MCF 10A (cell line): ENCODE data around the gene ARMC9. TPM values are rescaled to one million over a fixed set of nuclear protein-coding genes. Genes with fewer than 3 reads are reported as not detected.

Experiments
- BruUV-seq: library from RNA; stranded (reverse); fragments of 400-500 nt; replicated peaks from 2 replicates; lab custom pipeline; 2021; lab: Mats Ljungman, UMichigan
- CTCF ChIA-PET: fragments of 300-600 bp; sonication (Branson Sonifier 250); formaldehyde crosslinking; extraction: SDS; loops from one replicate; lab custom pipeline; 2021; ENCODE audit warnings: antibody characterized with exemption, inconsistent platforms; lab: Yijun Ruan, JAX
- POLR2A ChIA-PET: fragments of 300-600, 350-650 bp; sonication (Branson Sonifier 250); formaldehyde crosslinking; extraction: SDS; loops from one replicate; lab custom pipeline; 2020; ENCODE audit warnings: antibody characterized with exemption, inconsistent platforms; lab: Yijun Ruan, JAX
- DNase-seq: peaks from one replicate; pipeline ENCODE4 v3.0.0-alpha.2; 2018; ENCODE audit not compliant: unreplicated experiment
- H3K27ac Mint-ChIP-seq: one replicate; pipeline ENCODE4 v1.8.0; 2022; ENCODE audit warnings: mild to moderate bottlenecking, low read depth, mixed read lengths; ENCODE audit not compliant: unreplicated experiment
- H3K27me3 Mint-ChIP-seq: one replicate; pipeline ENCODE4 v1.8.0; 2022; ENCODE audit warnings: mixed read lengths; ENCODE audit not compliant: insufficient read depth, unreplicated experiment
- H3K36me3 Mint-ChIP-seq: one replicate; pipeline ENCODE4 v1.8.0; 2022; ENCODE audit warnings: mild to moderate bottlenecking, moderate library complexity, mixed read lengths; ENCODE audit not compliant: insufficient read depth, unreplicated experiment
- H3K4me1 Mint-ChIP-seq: one replicate; pipeline ENCODE4 v1.8.0; 2022; ENCODE audit warnings: mixed read lengths; ENCODE audit not compliant: insufficient read depth, unreplicated experiment
- H3K4me3 Mint-ChIP-seq: one replicate; pipeline ENCODE4 v1.8.0; 2022; ENCODE audit warnings: mild to moderate bottlenecking, moderate library complexity, mixed read lengths; ENCODE audit not compliant: unreplicated experiment
- H3K9me3 Mint-ChIP-seq: one replicate; pipeline ENCODE4 v1.8.0; 2022; ENCODE audit warnings: mixed read lengths; ENCODE audit not compliant: unreplicated experiment
- CTCF ChIP-seq: fragments of 200-600 bp; IDR thresholded peaks from one replicate; pipeline ENCODE4 v1.8.0; 2022; ENCODE audit warnings: antibody characterized with exemption, mild to moderate bottlenecking; ENCODE audit not compliant: unreplicated experiment
- intact Hi-C: fragments of 100-400 bp; cut with micrococcal nuclease; formaldehyde crosslinking; loops from 2 replicates; pipeline ENCODE4 v1.14.1; 2022
- total RNA-seq: library from RNA; stranded (reverse); gene quantifications from 2 replicates; pipeline ENCODE4 v1.2.3, GENCODE V29; 2022

Gene ARMC9
- total RNA-seq, 1 experiment from 2014 or later = 16.5 TPM

DNA sequence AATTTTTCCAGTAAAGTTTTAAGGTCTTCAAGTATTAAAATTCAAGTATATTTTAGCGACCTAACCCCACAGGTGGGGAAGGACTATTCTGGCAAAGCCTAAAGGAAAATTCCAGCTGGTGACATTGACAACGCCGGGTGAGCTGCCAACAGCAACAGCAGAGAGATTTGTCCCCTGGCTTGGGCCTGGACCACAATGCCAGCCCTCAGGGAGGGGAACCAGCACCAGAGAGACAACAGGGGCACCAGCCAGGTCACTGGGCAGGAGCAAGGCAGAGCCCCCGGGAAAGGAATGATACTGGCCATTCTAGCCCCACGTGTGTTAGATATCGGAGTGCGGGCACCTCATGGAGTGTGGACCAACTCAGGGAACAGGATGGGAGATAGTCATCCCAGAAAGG, 95.7 kb downstream of the ARMC9 start:
- Mint-ChIP-seq H3K9me3 (no peaks in the 10 kb centered on the region), H3K27ac (no peak overlapping the region), H3K27me3 (no peaks in the 10 kb centered on the region), H3K36me3 (peaks cover 18% of the 10 kb centered on the region), H3K4me3 (no peak overlapping the region), H3K4me1 (no peaks in the 10 kb centered on the region)
- ChIA-PET POLR2A (no interaction called here), CTCF (interaction anchor here (0.8 to 0.9 kb wide), 2 partner anchors 113 to 117 kb away, joined by 3 to 6 read pairs; no protein-coding TSS in a partner anchor)
- DNase-seq = no peak
- no peak for TF ChIP-seq CTCF
- intact Hi-C loops = loop anchor here (10.0 kb wide), 1 partner anchor 189 kb away; no protein-coding TSS in a partner anchor
- no TSS peak for BruUV-seq

DNA sequence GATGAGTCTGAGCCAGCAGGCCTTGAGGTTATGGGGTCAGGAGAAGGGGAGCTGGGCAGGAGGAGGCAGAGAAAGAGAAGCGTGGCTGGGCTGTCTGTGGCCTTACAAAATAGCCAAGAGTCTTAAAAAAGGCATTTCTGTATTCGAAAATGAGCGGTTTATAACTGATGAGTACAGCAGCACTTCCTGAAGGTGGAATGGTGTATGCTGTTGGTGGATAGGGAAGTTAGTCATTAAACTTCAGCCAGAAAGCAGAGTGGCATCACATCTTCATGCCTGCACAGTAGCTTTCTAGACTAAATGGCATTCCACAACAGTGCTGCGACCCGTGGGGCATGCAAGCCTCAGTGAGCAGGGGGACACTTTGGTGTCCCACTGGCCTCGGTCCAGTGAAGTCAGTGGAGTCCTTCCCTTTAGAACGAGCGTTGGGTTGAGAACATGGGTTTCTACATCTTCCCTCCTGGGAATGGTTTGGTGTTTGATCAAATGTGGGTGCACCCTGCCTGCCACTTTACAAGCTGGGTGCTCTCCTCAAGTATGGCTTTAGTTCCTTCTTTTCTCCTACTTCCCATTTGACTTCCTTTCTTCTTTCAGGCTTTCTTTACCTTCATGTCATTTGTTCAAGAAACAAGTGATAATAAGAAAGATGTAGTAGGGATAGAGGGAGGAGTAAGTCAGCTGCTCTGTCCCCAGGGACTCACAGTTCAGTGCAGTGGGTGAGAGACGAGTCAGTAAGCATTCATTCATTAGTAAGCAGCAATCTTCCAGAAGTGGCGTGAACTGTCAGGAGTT, 96.3 kb downstream of the ARMC9 start:
- Mint-ChIP-seq H3K4me1 (no peaks in the 10 kb centered on the region), H3K9me3 (no peaks in the 10 kb centered on the region), H3K27me3 (no peaks in the 10 kb centered on the region), H3K36me3 (peaks cover 18% of the 10 kb centered on the region), H3K4me3 (no peak overlapping the region), H3K27ac (no peak overlapping the region)
- DNase-seq = no peak
- intact Hi-C loops = loop anchor here (10.0 kb wide), 1 partner anchor 190 kb away; no protein-coding TSS in a partner anchor
- ChIA-PET POLR2A (no interaction called here), CTCF (interaction anchor here (0.8 to 0.9 kb wide), 2 partner anchors 112 to 116 kb away, joined by 3 to 6 read pairs; no protein-coding TSS in a partner anchor)
- TF ChIP-seq CTCF = no peak
- no TSS peak for BruUV-seq

- peaks cover 18% of the 10 kb centered on the region for H3K36me3 Mint-ChIP-seq
- intact Hi-C loops = loop anchor here (10.0 kb wide), 1 partner anchor 191 kb away; no protein-coding TSS in a partner anchor
Measured at GRCh38 chr2:231295363-231295655, 96.9 kb downstream of the ARMC9 start.

More at GRCh38 chr2:231295363-231295655, 96.9 kb downstream of the ARMC9 start:
- TF ChIP-seq CTCF = no peak
- no peak for DNase-seq
- H3K27ac Mint-ChIP-seq = no peak overlapping the region
- no peak overlapping the region for H3K4me3 Mint-ChIP-seq
- no peaks in the 10 kb centered on the region for H3K4me1 Mint-ChIP-seq
- no peaks in the 10 kb centered on the region for H3K9me3 Mint-ChIP-seq
- ChIA-PET POLR2A (no interaction called here), CTCF (no interaction called here)
- BruUV-seq = no TSS peak
- H3K27me3 Mint-ChIP-seq = no peaks in the 10 kb centered on the region
